ENCODE results near the gene TAB2. TPM values are rescaled to one million over a fixed set of nuclear protein-coding genes. Genes with fewer than 3 reads are reported as not detected.

The TAB2 gene
- total RNA-seq, 4 donors from 2014 or later: 48.2 to 84.6 (median 52.8) TPM

Small RNA genes lying within 50 kb of the gene (small RNA-seq; reads per million reads assigned to genes)
- gene RN7SL234P: 0 reads per million in 2 donors

Other genes with a start within 250 kb of the TAB2 start
- 1 to 10 TPM in 3 of 4 donors, not detected in 1; 5.1 to 8.2 (median 7.0) TPM for gene SUMO4, start 82.5 kb downstream of the TAB2 start, total RNA-seq
- gene ZC3H12D, start 167.3 kb downstream of the TAB2 start, total RNA-seq: 10 to 100 TPM in 3 of 4 donors, 1 to 10 TPM in 1; 7.8 to 32.2 (median 18.5) TPM
- gene PPIL4, start 228.3 kb downstream of the TAB2 start, total RNA-seq: 10 to 100 TPM; 15.8 to 28.9 (median 20.5) TPM
- 10 to 100 TPM; 23.1 to 36.6 (median 26.7) TPM for gene GINM1, start 248.7 kb downstream of the TAB2 start, total RNA-seq